Measurements from ENCODE around the gene TMEM63A.
"Not testable (repeated sequence)": the region's sequence is repeated elsewhere in the genome, so short reads cannot be mapped to it uniquely, and the experiment has no call there.

TMEM63A gene

DNA sequence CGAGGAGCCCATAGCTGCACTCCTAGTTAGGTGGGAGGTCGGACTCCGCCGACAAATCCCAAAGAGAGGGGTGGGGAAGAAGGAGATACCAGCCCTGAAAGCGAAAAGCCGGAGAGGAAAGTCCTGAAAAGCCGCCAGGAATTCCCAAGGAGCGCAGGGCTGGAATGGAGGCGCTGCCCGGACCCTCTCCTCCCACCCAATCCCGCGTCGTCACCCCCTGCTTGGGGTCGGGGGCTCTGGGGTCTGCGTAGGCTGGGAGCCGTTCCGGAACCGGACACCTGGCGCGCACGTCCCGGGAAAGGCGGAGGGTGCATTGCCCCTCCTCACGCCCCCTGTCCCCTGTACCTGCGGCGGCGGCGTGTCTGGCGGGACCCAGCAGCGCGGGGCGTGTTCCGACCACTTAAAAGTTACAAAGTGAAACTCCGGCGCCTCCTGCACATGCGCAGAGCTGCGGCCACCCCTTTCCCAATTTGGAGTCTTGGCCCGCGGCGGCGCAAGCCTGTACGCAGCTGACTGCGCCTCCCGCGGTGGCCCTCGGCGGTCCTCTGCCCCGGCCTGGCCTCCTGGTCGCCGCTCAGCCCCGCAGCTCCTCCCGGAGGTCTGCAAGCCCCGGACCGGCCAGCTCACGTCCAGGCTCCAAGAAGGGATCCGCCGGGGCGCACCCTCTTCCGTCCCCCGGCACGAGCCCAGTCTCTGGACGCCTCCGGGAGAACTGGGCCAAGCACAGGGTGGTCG is at the start of gene TMEM63A:
Gene TMEM63A, minus strand, starts transcription at position 422 of the 735 bp plus-strand sequence. CDS start 4,800 bp downstream, outside the sequence.
- DNase-seq (ENCODE audit: low read depth in 2 of 2): peak; percentile 80 to 84

GRCh38 chr1:225931270-225932136 is 49.3 kb upstream of the TMEM63A start:
- no peak for DNase-seq (ENCODE audit: low read depth in 2 of 2)

DNA sequence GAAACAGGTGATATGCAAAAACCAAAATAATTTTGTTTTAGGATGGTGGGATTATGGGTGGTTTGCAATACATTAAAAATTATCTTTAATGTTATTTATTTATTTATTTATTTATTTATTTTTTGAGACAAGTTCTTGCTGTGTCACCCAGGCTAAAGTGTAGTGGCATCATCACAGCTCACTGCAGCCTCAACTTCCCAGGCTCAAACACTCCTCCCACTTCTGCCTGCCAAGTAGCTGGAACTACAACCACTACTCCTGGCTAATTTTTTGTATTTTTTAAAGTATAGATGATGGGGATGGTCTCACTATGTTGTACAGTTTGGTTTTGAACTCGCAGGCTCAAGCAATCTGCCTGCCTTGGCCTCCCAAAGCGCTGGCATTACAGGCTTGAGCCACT is 48.4 kb upstream of the TMEM63A start:
- DNase-seq (ENCODE audit: low read depth in 2 of 2): no peak

- DNase-seq (ENCODE audit: low read depth in 2 of 2): not testable (repeated sequence)
These were observed 47.3 kb upstream of the TMEM63A start for GRCh38 chr1:225929462-225929861.

- no peak for DNase-seq (ENCODE audit: low read depth in 2 of 2)
These were observed 46.3 kb upstream of the TMEM63A start for GRCh38 chr1:225928186-225929175.

DNA sequence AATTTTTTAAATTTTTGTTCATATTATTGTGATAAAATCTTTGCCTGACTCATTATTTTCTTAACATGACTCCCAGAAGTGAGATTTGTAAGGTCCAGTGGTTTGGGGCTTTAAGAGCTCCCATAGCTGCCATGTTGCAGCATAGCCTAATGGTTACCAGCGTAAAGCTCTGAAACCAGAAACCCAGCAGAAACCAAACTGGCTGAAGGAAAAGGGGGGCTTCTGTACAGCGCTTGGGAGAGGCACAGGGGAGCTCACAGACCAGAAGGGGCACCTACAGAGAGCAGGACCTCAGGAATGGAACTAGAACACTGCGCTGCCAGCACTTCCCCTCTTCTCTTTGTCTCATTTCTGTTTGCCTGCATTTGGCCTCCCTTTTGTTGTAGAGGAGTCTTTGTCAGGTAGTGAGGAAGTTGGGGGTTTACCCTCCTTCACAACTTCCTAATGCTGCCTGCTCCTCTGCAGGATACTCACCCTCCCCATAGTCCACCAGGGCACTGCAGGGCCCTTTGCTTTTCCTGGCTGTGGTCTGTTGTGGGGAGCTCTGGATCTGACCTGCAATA is 44.5 kb upstream of the TMEM63A start:
- DNase-seq (ENCODE audit: low read depth in 2 of 2): no peak

- DNase-seq (ENCODE audit: low read depth in 2 of 2): peak; percentile 87 to 88
These were observed 41.7 kb upstream of the TMEM63A start, which contains the start of gene PYCR2 for GRCh38 chr1:225923692-225924555. TSS of gene PYCR2 (minus strand) at chr1:225924250. CDS start at chr1:225924110, 140 bp downstream.

GRCh38 chr1:225923381-225923691 is 41.2 kb upstream of the TMEM63A start:
- no peak for DNase-seq (ENCODE audit: low read depth in 2 of 2)

- no peak for DNase-seq (ENCODE audit: low read depth in 2 of 2)
These were observed 39.8 kb upstream of the TMEM63A start for GRCh38 chr1:225921734-225922709.

GRCh38 chr1:225919906-225920305 is 37.7 kb upstream of the TMEM63A start:
- no peak for DNase-seq (ENCODE audit: low read depth in 2 of 2)

DNA sequence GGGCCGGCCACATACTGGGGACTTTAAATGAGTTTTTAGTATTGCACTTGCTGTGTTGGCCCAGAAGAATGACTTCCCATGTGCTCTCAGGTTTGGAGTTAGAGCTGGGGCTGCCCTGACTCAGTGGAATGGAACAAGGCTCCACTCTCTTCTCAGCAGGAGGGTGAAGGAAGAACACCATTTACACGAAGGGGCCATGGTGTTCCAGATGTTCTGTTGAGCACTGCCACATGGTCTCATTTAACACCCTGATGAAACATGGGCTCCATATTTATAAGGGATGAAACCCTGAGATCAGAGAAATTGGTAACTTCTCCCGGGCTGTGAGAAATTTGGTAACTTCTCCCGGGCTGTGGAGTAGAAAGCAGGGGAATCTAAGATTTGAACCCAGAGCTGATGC is 36.1 kb upstream of the TMEM63A start:
- no peak for DNase-seq (ENCODE audit: low read depth in 2 of 2)

- no peak for DNase-seq (ENCODE audit: low read depth in 2 of 2)
These were observed 35.4 kb upstream of the TMEM63A start for GRCh38 chr1:225917536-225917935.

DNA sequence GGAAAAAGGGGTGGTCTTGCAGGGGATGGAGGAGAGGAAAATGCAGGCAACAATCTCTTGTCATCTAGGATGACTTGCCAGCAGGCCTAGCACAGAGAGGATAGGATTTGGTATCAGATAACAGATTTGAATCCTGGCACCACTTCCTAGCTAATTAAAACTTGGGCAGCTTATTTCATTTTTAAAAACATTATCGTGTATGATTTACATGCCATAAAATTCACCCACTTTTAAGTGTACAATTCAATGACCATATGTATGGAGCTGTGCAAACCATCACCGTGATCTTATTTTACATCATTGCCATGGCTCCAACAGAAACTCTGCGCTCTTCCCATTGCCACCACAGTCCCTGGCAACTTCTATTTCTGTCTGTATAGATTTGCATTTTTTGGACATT is 34.9 kb upstream of the TMEM63A start:
- no peak for DNase-seq (ENCODE audit: low read depth in 2 of 2)

DNA sequence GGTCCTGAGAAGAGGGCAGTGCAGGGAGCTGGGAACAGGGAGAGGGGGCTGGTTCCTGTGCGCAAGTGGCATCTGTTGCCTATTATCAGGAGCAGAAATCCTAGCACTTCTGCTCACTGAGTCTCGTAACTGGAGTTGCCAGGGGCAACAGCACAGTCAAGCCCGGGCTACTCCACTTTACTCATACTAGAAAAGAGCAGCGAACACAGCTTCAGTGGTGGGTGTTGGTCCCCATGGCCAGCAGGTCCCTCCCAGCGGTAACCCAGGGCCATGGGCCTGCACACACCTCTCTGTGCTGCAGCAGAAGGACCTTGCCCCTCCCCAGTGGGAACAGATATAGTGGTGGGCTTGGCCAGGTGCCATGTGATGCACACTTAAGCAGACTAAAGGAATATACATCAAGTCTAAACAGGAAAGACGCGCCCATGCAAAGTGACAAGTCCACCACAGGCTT is 33.4 kb upstream of the TMEM63A start:
- DNase-seq (ENCODE audit: low read depth in 2 of 2): no peak

GRCh38 chr1:225914947-225915346 is 32.8 kb upstream of the TMEM63A start:
- no peak for DNase-seq (ENCODE audit: low read depth in 2 of 2)

GRCh38 chr1:225914391-225914790 is 32.2 kb upstream of the TMEM63A start:
- DNase-seq (ENCODE audit: low read depth in 2 of 2): no peak

GRCh38 chr1:225911191-225912130 is 29.3 kb upstream of the TMEM63A start:
- DNase-seq (ENCODE audit: low read depth in 2 of 2): peak; percentile 39 to 50

- no peak for DNase-seq (ENCODE audit: low read depth in 2 of 2)
These were observed 27.3 kb upstream of the TMEM63A start for GRCh38 chr1:225909477-225909876.

Measured in stimulated activated CD8-positive, alpha-beta memory T cell treated with anti-CD3 and anti-CD28 coated beads, Interleukin-2, amount 100 ng/mL, for 1 hour (primary cell).